ENCODE data around the gene PRR36. TPM values are rescaled to one million over a fixed set of nuclear protein-coding genes. Genes with fewer than 3 reads are reported as not detected.

PRR36 gene
- total RNA-seq, 5 donors from 2014 or later (not counting 1 experiment from before 2014, with no cell fraction given): 0.28 to 0.85 (median 0.36) TPM

GRCh38 chr19:7867092-7867844 lies 6.9 kb downstream of the PRR36 start:
- Mint-ChIP-seq H3K4me1 (peaks cover 29 to 43% (median 37%) of the 10 kb centered on the region in 3 donors), H3K27me3 (peaks cover 14 to 16% of the 10 kb centered on the region in 2 donors), H3K27ac (no peak overlapping the region), H3K36me3 (no peaks in the 10 kb centered on the region), H3K9me3 (no peaks in the 10 kb centered on the region), H3K4me3 (peak overlapping the region in 1 of 3 donors; percentile 80)
- no peak overlapping the region for H3K27ac ChIP-seq (ENCODE audit: low read length)
- H3K9me3 ChIP-seq: no peaks in the 10 kb centered on the region
- 92% methylated on average over 6 of the region's 9 CpGs for WGBS (ENCODE audit: insufficient coverage)
- ChIA-PET POLR2A (no interaction called here), CTCF (no interaction called here)
- peaks cover 0 to 69% of the 10 kb centered on the region in 2 experiments for H3K27me3 ChIP-seq (replicated peaks in 1 of 2; ENCODE audit: control insufficient read depth in 2 of 2, extremely low read depth in 1 of 2, insufficient read depth in 2 of 2, low read length in 1 of 2)
- DNase-seq (no peak), ATAC-seq (replicated peaks in 1 of 4) (no peak)
- H3K4me1 ChIP-seq (ENCODE audit: control insufficient read depth in 1 of 2, extremely low read depth in 1 of 2, insufficient read depth in 2 of 2, low read length in 2 of 2): peaks cover 3 to 58% of the 10 kb centered on the region in 2 experiments
- H3K4me3 ChIP-seq (ENCODE audit: control insufficient read depth in 1 of 2, extremely low read depth in 1 of 2, low read length in 1 of 2): no peak overlapping the region
- H3K36me3 ChIP-seq (ENCODE audit: control insufficient read depth in 2 of 2, extremely low read depth in 1 of 2, insufficient read depth in 1 of 2, low read length in 1 of 2): no peaks in the 10 kb centered on the region

GRCh38 chr19:7866399-7867091 lies 7.6 kb downstream of the PRR36 start:
- Histone ChIP-seq H3K36me3 (ENCODE audit: control insufficient read depth in 2 of 2, extremely low read depth in 1 of 2, insufficient read depth in 1 of 2, low read length in 1 of 2) (no peaks in the 10 kb centered on the region), H3K4me1 (ENCODE audit: control insufficient read depth in 1 of 2, extremely low read depth in 1 of 2, insufficient read depth in 2 of 2, low read length in 2 of 2) (peaks cover 4 to 58% of the 10 kb centered on the region in 2 experiments), H3K27ac (ENCODE audit: low read length) (no peak overlapping the region), H3K4me3 (ENCODE audit: control insufficient read depth in 1 of 2, extremely low read depth in 1 of 2, low read length in 1 of 2) (no peak overlapping the region), H3K9me3 (no peaks in the 10 kb centered on the region), H3K27me3 (replicated peaks in 1 of 2; ENCODE audit: control insufficient read depth in 2 of 2, extremely low read depth in 1 of 2, insufficient read depth in 2 of 2, low read length in 1 of 2) (peaks cover 0 to 69% of the 10 kb centered on the region in 2 experiments)
- CTCF ChIA-PET: no interaction called here
- Mint-ChIP-seq H3K36me3 (no peaks in the 10 kb centered on the region), H3K4me3 (no peak overlapping the region), H3K4me1 (peaks cover 24 to 40% (median 30%) of the 10 kb centered on the region in 3 donors), H3K9me3 (no peaks in the 10 kb centered on the region), H3K27ac (no peak overlapping the region), H3K27me3 (peaks cover 8 to 14% of the 10 kb centered on the region in 2 donors)
- WGBS (ENCODE audit: insufficient coverage): 86% methylated on average over 10 of the region's 12 CpGs
- DNase-seq (no peak), ATAC-seq (replicated peaks in 1 of 4) (no peak)
- POLR2A ChIA-PET: no interaction called here

- POLR2A ChIA-PET: interaction anchor here in 1 of 2 donors (0.7 kb wide), 1 partner anchor 10 kb away, joined by 4 read pairs; no protein-coding TSS in a partner anchor
- H3K36me3 Mint-ChIP-seq: no peaks in the 10 kb centered on the region
Observed at GRCh38 chr19:7865262-7865911, 8.8 kb downstream of the PRR36 start.

GRCh38 chr19:7864690-7865074 lies 9.5 kb downstream of the PRR36 start:
- H3K27me3 ChIP-seq (replicated peaks in 1 of 2; ENCODE audit: control insufficient read depth in 2 of 2, extremely low read depth in 1 of 2, insufficient read depth in 2 of 2, low read length in 1 of 2): peaks cover 0 to 76% of the 10 kb centered on the region in 2 experiments
- ChIA-PET POLR2A (no interaction called here), CTCF (no interaction called here)
- 40% methylated on average over 10 of the region's 18 CpGs for WGBS (ENCODE audit: insufficient coverage)
- no peaks in the 10 kb centered on the region for H3K9me3 Mint-ChIP-seq
- H3K4me1 Mint-ChIP-seq: peaks cover 11 to 38% (median 21%) of the 10 kb centered on the region in 3 donors
- no peak overlapping the region for H3K27ac ChIP-seq (ENCODE audit: low read length)
- no peak for ATAC-seq (replicated peaks in 1 of 4)
- H3K27me3 Mint-ChIP-seq: peaks cover 5 to 21% of the 10 kb centered on the region in 2 donors
- peaks cover 0 to 6% of the 10 kb centered on the region in 2 donors for H3K36me3 ChIP-seq (ENCODE audit: control insufficient read depth in 2 of 2, extremely low read depth in 1 of 2, insufficient read depth in 1 of 2, low read length in 1 of 2)
- no peak for DNase-seq
- H3K4me3 ChIP-seq (ENCODE audit: control insufficient read depth in 1 of 2, extremely low read depth in 1 of 2, low read length in 1 of 2): no peak overlapping the region
- H3K27ac Mint-ChIP-seq: no peak overlapping the region
- no peaks in the 10 kb centered on the region for H3K9me3 ChIP-seq
- H3K4me1 ChIP-seq (ENCODE audit: control insufficient read depth in 1 of 2, extremely low read depth in 1 of 2, insufficient read depth in 2 of 2, low read length in 2 of 2): peaks cover 7 to 48% of the 10 kb centered on the region in 2 experiments
- H3K36me3 Mint-ChIP-seq: no peaks in the 10 kb centered on the region
- H3K4me3 Mint-ChIP-seq: peak overlapping the region in 1 of 3 donors; percentile 64

More at GRCh38 chr19:7865262-7865911, 8.8 kb downstream of the PRR36 start:
- ATAC-seq (replicated peaks in 1 of 4) (no peak), DNase-seq (peak in 1 of 35 experiments; percentile 44)
- H3K4me3 ChIP-seq (ENCODE audit: control insufficient read depth in 1 of 2, extremely low read depth in 1 of 2, low read length in 1 of 2): no peak overlapping the region
- CTCF ChIA-PET: no interaction called here
- H3K4me1 Mint-ChIP-seq: peaks cover 18 to 40% (median 23%) of the 10 kb centered on the region in 3 donors
- 23% methylated on average over 10 of the region's 10 CpGs for WGBS (ENCODE audit: insufficient coverage)
- H3K27me3 ChIP-seq (replicated peaks in 1 of 2; ENCODE audit: control insufficient read depth in 2 of 2, extremely low read depth in 1 of 2, insufficient read depth in 2 of 2, low read length in 1 of 2): peaks cover 0 to 73% of the 10 kb centered on the region in 2 experiments
- H3K9me3 Mint-ChIP-seq: no peaks in the 10 kb centered on the region
- H3K4me3 Mint-ChIP-seq: peak overlapping the region in 1 of 3 donors; percentile 64
- H3K4me1 ChIP-seq (ENCODE audit: control insufficient read depth in 1 of 2, extremely low read depth in 1 of 2, insufficient read depth in 2 of 2, low read length in 2 of 2): peaks cover 7 to 53% of the 10 kb centered on the region in 2 experiments
- no peak overlapping the region for H3K27ac ChIP-seq (ENCODE audit: low read length)
- H3K9me3 ChIP-seq: no peaks in the 10 kb centered on the region
- H3K36me3 ChIP-seq (ENCODE audit: control insufficient read depth in 2 of 2, extremely low read depth in 1 of 2, insufficient read depth in 1 of 2, low read length in 1 of 2): peaks cover 0 to 5% of the 10 kb centered on the region in 2 donors
- peaks cover 5 to 19% of the 10 kb centered on the region in 2 donors for H3K27me3 Mint-ChIP-seq
- H3K27ac Mint-ChIP-seq: peak overlapping the region in 1 of 2 donors; percentile 81

GRCh38 chr19:7863971-7864689 lies 10.1 kb downstream of the PRR36 start:
- no peaks in the 10 kb centered on the region for H3K9me3 ChIP-seq
- ATAC-seq (replicated peaks in 1 of 4) (no peak), DNase-seq (no peak)
- H3K4me3 ChIP-seq (ENCODE audit: control insufficient read depth in 1 of 2, extremely low read depth in 1 of 2, low read length in 1 of 2): no peak overlapping the region
- WGBS (ENCODE audit: insufficient coverage): 70% methylated on average over 13 of the region's 21 CpGs
- H3K27me3 ChIP-seq (replicated peaks in 1 of 2; ENCODE audit: control insufficient read depth in 2 of 2, extremely low read depth in 1 of 2, insufficient read depth in 2 of 2, low read length in 1 of 2): peaks cover 0 to 82% of the 10 kb centered on the region in 2 experiments
- peaks cover 11 to 38% (median 21%) of the 10 kb centered on the region in 3 donors for H3K4me1 Mint-ChIP-seq
- H3K27me3 Mint-ChIP-seq: peaks cover 5 to 21% of the 10 kb centered on the region in 2 donors
- no peak overlapping the region for H3K27ac Mint-ChIP-seq
- H3K4me1 ChIP-seq (ENCODE audit: control insufficient read depth in 1 of 2, extremely low read depth in 1 of 2, insufficient read depth in 2 of 2, low read length in 2 of 2): peaks cover 7 to 45% of the 10 kb centered on the region in 2 experiments
- no peaks in the 10 kb centered on the region for H3K9me3 Mint-ChIP-seq
- no peak overlapping the region for H3K27ac ChIP-seq (ENCODE audit: low read length)
- ChIA-PET POLR2A (no interaction called here), CTCF (no interaction called here)
- H3K36me3 Mint-ChIP-seq: no peaks in the 10 kb centered on the region
- H3K4me3 Mint-ChIP-seq: peak overlapping the region in 2 of 3 donors; percentile 3 to 64
- peaks cover 0 to 6% of the 10 kb centered on the region in 2 donors for H3K36me3 ChIP-seq (ENCODE audit: control insufficient read depth in 2 of 2, extremely low read depth in 1 of 2, insufficient read depth in 1 of 2, low read length in 1 of 2)

All from T-cell (primary cell).